ENCODE data around the gene PRDM15. TPM values are rescaled to one million over a fixed set of nuclear protein-coding genes. Genes with fewer than 3 reads are reported as not detected.

PRDM15 gene
- total RNA-seq, 4 donors from 2014 or later, result 7.6 to 27.5 (median 12.9) TPM

DNA sequence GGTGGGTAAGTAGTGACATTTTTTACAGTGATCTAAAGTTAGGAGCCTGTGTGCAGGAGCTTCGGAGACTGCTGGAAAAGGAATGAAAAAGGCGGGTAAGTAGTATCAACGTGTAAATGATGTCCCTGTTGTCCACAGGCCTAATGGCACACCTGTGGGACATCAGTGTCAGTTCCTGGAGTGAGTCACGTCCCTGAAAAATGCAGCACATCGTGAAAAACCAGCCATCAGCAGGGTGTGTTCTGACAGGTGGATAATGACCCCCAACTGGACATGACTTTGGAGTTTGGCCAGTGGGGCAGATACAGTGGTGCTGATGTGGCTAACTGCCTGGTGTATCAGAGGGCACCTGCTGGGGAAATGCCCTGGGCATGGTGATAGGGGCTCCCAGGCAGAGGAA lies 12.0 kb upstream of the PRDM15 start:
- H3K4me3 ChIP-seq, result no peak overlapping the region
- TF ChIP-seq, protein P1, sequence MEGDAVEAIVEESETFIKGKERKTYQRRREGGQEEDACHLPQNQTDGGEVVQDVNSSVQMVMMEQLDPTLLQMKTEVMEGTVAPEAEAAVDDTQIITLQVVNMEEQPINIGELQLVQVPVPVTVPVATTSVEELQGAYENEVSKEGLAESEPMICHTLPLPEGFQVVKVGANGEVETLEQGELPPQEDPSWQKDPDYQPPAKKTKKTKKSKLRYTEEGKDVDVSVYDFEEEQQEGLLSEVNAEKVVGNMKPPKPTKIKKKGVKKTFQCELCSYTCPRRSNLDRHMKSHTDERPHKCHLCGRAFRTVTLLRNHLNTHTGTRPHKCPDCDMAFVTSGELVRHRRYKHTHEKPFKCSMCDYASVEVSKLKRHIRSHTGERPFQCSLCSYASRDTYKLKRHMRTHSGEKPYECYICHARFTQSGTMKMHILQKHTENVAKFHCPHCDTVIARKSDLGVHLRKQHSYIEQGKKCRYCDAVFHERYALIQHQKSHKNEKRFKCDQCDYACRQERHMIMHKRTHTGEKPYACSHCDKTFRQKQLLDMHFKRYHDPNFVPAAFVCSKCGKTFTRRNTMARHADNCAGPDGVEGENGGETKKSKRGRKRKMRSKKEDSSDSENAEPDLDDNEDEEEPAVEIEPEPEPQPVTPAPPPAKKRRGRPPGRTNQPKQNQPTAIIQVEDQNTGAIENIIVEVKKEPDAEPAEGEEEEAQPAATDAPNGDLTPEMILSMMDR (IDR thresholded peaks at IDR 0.05), result no peak
- TF ChIP-seq EP300 (IDR thresholded peaks at IDR 0.05) (no peak), POLR2A (IDR thresholded peaks at IDR 0.05) (no peak)
- H3K36me3 ChIP-seq, result peaks cover 29% of the 10 kb centered on the region
- no peak overlapping the region for H3K27ac ChIP-seq
- H3K9me3 ChIP-seq, result no peaks in the 10 kb centered on the region
- H3K27me3 ChIP-seq, result no peaks in the 10 kb centered on the region
- no peak for DNase-seq (ENCODE audit: low spot score in 2 of 2)
- H3K4me1 ChIP-seq, result no peaks in the 10 kb centered on the region
- 86% methylated on average over 5 of the region's 5 CpGs for WGBS

DNA sequence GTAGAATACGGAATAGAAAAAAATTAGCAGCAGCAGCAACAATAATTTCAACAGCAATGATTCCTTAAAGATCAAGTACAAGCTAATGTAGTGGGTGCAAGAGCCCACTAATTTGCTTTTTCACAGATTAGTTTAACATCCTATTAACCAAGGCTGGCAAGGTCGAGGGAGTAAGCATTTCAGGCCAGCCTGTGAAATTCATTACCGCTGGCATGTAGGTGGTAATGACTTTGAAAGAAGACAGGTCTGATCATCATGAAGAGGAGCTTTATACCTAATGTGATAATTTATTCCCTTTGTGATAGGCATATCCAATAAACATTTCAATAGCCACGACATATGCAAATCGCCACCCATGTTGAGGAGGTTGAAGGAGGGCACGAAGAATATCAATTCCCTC lies 11.2 kb upstream of the PRDM15 start:
- 61% methylated on average over 6 of the region's 6 CpGs for WGBS
- no peak for TF ChIP-seq POLR2AphosphoS5 (IDR thresholded peaks at IDR 0.05)
- TF ChIP-seq, protein P1 (IDR thresholded peaks at IDR 0.05), result no peak
- TF ChIP-seq EP300 (IDR thresholded peaks at IDR 0.05), result no peak
- no peak for TF ChIP-seq POLR2A (IDR thresholded peaks at IDR 0.05)
- no peaks in the 10 kb centered on the region for H3K27me3 ChIP-seq
- no peak overlapping the region for H3K27ac ChIP-seq
- no peaks in the 10 kb centered on the region for H3K9me3 ChIP-seq
- no peak for DNase-seq (ENCODE audit: low spot score in 2 of 2)
- peaks cover 25% of the 10 kb centered on the region for H3K36me3 ChIP-seq
- no peak overlapping the region for H3K4me3 ChIP-seq
- H3K4me1 ChIP-seq, result no peaks in the 10 kb centered on the region

DNA sequence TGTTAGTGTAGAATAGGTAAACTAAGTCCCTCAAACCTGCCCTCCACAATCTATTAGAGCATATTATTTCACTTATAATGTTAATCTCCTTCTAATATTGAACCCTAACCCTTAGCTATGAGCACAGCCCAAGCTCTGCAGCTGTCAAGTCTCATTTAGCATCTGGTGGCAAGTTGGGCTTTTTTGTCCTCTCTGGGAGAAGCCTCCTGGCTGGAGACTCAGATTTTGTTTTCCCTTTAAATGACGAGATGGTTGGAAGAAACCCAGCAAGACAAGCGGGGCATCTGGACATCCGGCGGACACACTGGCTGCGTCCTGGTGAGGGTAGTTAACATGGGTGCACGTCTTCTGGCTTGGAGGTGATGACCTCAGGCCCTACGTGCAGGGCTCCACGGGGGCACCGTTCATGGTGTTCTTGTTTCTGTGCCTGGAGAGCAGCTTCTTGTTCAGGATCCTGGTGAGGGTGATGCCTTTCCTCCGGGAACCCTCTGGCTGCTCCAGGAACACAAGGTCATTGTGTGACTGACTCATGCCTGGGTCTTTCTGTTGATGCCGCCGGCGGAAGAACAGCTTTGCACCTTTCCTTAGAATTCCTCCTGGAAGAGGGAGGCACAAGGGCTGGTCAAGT lies 9.7 kb upstream of the PRDM15 start:
- H3K36me3 ChIP-seq, result peaks cover 20% of the 10 kb centered on the region
- WGBS, result 72% methylated on average over 13 of the region's 13 CpGs
- no peaks in the 10 kb centered on the region for H3K4me1 ChIP-seq
- no peak overlapping the region for H3K27ac ChIP-seq
- DNase-seq (ENCODE audit: low spot score in 2 of 2), result no peak
- H3K4me3 ChIP-seq, result no peak overlapping the region
- TF ChIP-seq POLR2A (IDR thresholded peaks at IDR 0.05) (no peak), POLR2AphosphoS5 (IDR thresholded peaks at IDR 0.05) (no peak), EP300 (IDR thresholded peaks at IDR 0.05) (no peak)
- TF ChIP-seq, protein P1 (IDR thresholded peaks at IDR 0.05), result no peak
- H3K27me3 ChIP-seq, result no peaks in the 10 kb centered on the region
- no peaks in the 10 kb centered on the region for H3K9me3 ChIP-seq

DNA sequence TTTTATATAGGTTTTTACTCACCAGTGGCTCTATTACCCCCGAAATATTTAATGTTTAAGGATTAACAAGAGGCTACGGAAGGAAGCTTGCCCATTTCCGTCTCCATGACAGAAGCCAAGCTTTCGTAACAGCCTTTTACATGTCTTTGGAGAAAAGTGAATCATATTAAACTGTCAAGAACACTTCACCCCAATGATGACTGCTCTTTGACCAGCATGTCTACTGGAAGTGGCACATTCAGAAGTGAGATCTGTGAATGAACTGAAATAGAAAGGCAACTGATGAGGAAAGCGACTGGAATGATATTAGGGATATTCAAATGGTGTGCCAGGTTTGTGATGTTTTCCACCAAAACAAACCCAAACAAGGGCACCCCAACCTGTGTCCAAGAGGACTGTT lies 8.5 kb upstream of the PRDM15 start:
- H3K4me3 ChIP-seq, result no peak overlapping the region
- DNase-seq (ENCODE audit: low spot score in 2 of 2), result no peak
- TF ChIP-seq POLR2A (IDR thresholded peaks at IDR 0.05), result no peak
- TF ChIP-seq, protein P1 (IDR thresholded peaks at IDR 0.05), result no peak
- no peak for TF ChIP-seq POLR2AphosphoS5 (IDR thresholded peaks at IDR 0.05)
- no peak for TF ChIP-seq EP300 (IDR thresholded peaks at IDR 0.05)
- peaks cover 17% of the 10 kb centered on the region for H3K36me3 ChIP-seq
- no peaks in the 10 kb centered on the region for H3K4me1 ChIP-seq
- 90% methylated on average over 5 of the region's 5 CpGs for WGBS
- H3K27ac ChIP-seq, result no peak overlapping the region
- H3K27me3 ChIP-seq, result no peaks in the 10 kb centered on the region
- H3K9me3 ChIP-seq, result no peaks in the 10 kb centered on the region

DNA sequence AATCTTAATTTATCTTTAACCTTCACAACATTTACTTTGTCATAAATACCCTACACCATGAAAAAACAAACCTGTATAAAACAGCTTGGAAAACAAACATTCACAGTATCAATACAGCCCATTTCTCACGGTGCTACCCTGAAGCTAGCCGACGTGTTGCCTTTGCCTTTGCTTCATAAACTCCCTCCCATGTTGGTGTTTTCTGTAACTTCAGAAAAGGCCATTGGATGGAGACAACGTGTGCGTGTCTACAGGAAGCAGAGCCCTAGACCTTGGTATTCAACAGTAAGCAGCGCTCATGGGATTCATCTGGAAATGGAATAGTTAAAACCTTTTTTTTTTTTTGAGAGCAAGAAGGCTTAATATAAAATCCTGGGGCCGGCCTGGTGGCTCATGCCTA lies 7.2 kb upstream of the PRDM15 start:
- Histone ChIP-seq H3K27ac (no peak overlapping the region), H3K27me3 (no peaks in the 10 kb centered on the region), H3K36me3 (peaks cover 11% of the 10 kb centered on the region), H3K9me3 (no peaks in the 10 kb centered on the region), H3K4me1 (no peaks in the 10 kb centered on the region), H3K4me3 (no peak overlapping the region)
- no peak for DNase-seq (ENCODE audit: low spot score in 2 of 2)
- WGBS, result 84% methylated on average over 7 of the region's 7 CpGs
- TF ChIP-seq POLR2AphosphoS5 (IDR thresholded peaks at IDR 0.05) (no peak), POLR2A (IDR thresholded peaks at IDR 0.05) (no peak), EP300 (IDR thresholded peaks at IDR 0.05) (no peak)
- TF ChIP-seq, protein P1 (IDR thresholded peaks at IDR 0.05), result no peak

Data from suprapubic skin (tissue), 4 donors.